CD4-positive, alpha-beta T cell treated with Interleukin-21 for 1 hour (primary cell): ENCODE measurements around the gene HERC3.

Source experiments
- DNase-seq: peaks from one replicate; pipeline ENCODE4 v3.0.0-alpha.2; 2020

The HERC3 gene

GRCh38 chr4:88591787-88592599 is at the start of gene HERC3:
Gene HERC3 (plus strand): TSS chr4:88592480. CDS start chr4:88605824, 13,344 bp downstream.
- DNase-seq: peak; percentile 90

GRCh38 chr4:88549815-88550214 is 42.5 kb upstream of the HERC3 start:
- DNase-seq: no peak

GRCh38 chr4:88567591-88567990 is 24.7 kb upstream of the HERC3 start:
- no peak for DNase-seq

GRCh38 chr4:88570001-88570400 is 22.3 kb upstream of the HERC3 start:
- no peak for DNase-seq

- no peak for DNase-seq
Observed at GRCh38 chr4:88573276-88573980, 18.9 kb upstream of the HERC3 start.

- DNase-seq: no peak
Observed at GRCh38 chr4:88573995-88574394, 18.3 kb upstream of the HERC3 start.

GRCh38 chr4:88575186-88575585 is 17.1 kb upstream of the HERC3 start:
- DNase-seq: no peak

- no peak for DNase-seq
Observed at GRCh38 chr4:88582493-88582892, 9.8 kb upstream of the HERC3 start.

GRCh38 chr4:88583631-88584470 is 8.4 kb upstream of the HERC3 start:
- no peak for DNase-seq

GRCh38 chr4:88584471-88584900 is 7.8 kb upstream of the HERC3 start:
- no peak for DNase-seq

GRCh38 chr4:88585917-88586316 is 6.4 kb upstream of the HERC3 start:
- DNase-seq: no peak

- no peak for DNase-seq
Observed at GRCh38 chr4:88587306-88587705, 5.0 kb upstream of the HERC3 start.

- DNase-seq: peak; percentile 83
Observed at GRCh38 chr4:88592600-88593448, 544 bp downstream of the HERC3 start.

GRCh38 chr4:88597970-88598660 is 5.8 kb downstream of the HERC3 start:
- no peak for DNase-seq

- DNase-seq: no peak
Observed at GRCh38 chr4:88599298-88599697, 7.0 kb downstream of the HERC3 start.

- DNase-seq: no peak
Observed at GRCh38 chr4:88599714-88600113, 7.4 kb downstream of the HERC3 start.

GRCh38 chr4:88600176-88600838 is 8.0 kb downstream of the HERC3 start:
- peak; percentile 26 for DNase-seq

- no peak for DNase-seq
Observed at GRCh38 chr4:88604978-88605678, 12.8 kb downstream of the HERC3 start.

- peak; percentile 40 for DNase-seq
Observed at GRCh38 chr4:88605736-88606135, 13.5 kb downstream of the HERC3 start.

- DNase-seq: no peak
Observed at GRCh38 chr4:88606832-88607231, 14.6 kb downstream of the HERC3 start.
